Endometrial microvascular endothelial cells (primary cell): Measurements from ENCODE around the gene SLC25A22. TPM values are rescaled to one million over a fixed set of nuclear protein-coding genes. Genes with fewer than 3 reads are reported as not detected.

Source experiments
- in situ Hi-C: cut with HindIII; loops from 2 replicates; pipeline ENCODE4 v1.10.0; 2017; ENCODE audit warnings: low sequenced_read_pairs, low pct_unique_long_range_greater_than_20kb; ENCODE audit errors: inconsistent ontology term
- total RNA-seq: library from RNA; depleted of rRNA; stranded (reverse); fragments of >200 nt; gene quantifications from one replicate; pipeline ENCODE4 v1.2.3, GENCODE V29; 2015; ENCODE audit errors: inconsistent ontology term

The SLC25A22 gene
- total RNA-seq, 1 donor from 2014 or later, result 44.4 TPM

DNA sequence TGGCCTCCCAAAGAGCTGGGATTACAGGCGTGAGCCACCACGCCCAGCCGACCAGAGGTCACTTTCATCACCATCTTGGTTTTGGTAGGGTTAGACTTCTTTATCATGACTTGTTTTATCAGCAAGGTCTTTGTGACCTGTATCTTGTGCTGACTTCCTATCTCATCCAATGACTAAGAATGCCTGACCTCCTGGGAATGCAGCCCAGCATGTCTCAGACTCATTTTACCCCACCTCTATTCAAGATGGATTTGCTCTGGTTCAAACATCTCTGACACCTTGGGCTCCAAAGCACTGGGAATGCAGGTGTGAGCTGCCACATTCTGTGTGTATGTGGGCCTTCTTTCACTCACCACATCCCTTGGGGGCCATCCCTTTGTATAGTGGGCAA lies 55.9 kb downstream of the SLC25A22 start:
- in situ Hi-C loops, result no loop called here

Other genes starting within 250 kb of the SLC25A22 start
- gene LMNTD2, start 237.5 kb downstream of the SLC25A22 start, total RNA-seq, result 0.65 TPM
- gene RASSF7, start 237.3 kb downstream of the SLC25A22 start, total RNA-seq, result 34.7 TPM
- gene PHRF1, start 221.8 kb downstream of the SLC25A22 start, total RNA-seq, result 15.8 TPM
- gene IRF7, start 182.3 kb downstream of the SLC25A22 start, total RNA-seq, result 31.4 TPM
- not detected for gene CDHR5, start 173.3 kb downstream of the SLC25A22 start, total RNA-seq
- gene SCT, start 171.1 kb downstream of the SLC25A22 start, total RNA-seq, result not detected
- gene DRD4, start 161.0 kb downstream of the SLC25A22 start, total RNA-seq, result not detected
- gene DEAF1, start 103.1 kb downstream of the SLC25A22 start, total RNA-seq, result 28.2 TPM
- gene TMEM80, start 102.5 kb downstream of the SLC25A22 start, total RNA-seq, result 29.5 TPM
- 0.56 TPM for gene EPS8L2, start 92.0 kb downstream of the SLC25A22 start, total RNA-seq
- 293 TPM for gene TALDO1, start 50.8 kb downstream of the SLC25A22 start, total RNA-seq
- 36.2 TPM for gene GATD1, start 20.8 kb downstream of the SLC25A22 start, total RNA-seq
- gene CEND1, start 8.2 kb downstream of the SLC25A22 start, total RNA-seq, result 0.46 TPM
- 19.9 TPM for gene PIDD1, start 7.0 kb upstream of the SLC25A22 start, total RNA-seq
- gene RPLP2, start 11.7 kb upstream of the SLC25A22 start, total RNA-seq, result 402 TPM
- gene PNPLA2, start 20.6 kb upstream of the SLC25A22 start, total RNA-seq, result 11.1 TPM
- gene CRACR2B, start 29.6 kb upstream of the SLC25A22 start, total RNA-seq, result 6.6 TPM
- gene CD151, start 34.7 kb upstream of the SLC25A22 start, total RNA-seq, result 706 TPM
- 315 TPM for gene POLR2L, start 44.2 kb upstream of the SLC25A22 start, total RNA-seq
- 220 TPM for gene TSPAN4, start 44.6 kb upstream of the SLC25A22 start, total RNA-seq
- 156 TPM for gene CHID1, start 112.5 kb upstream of the SLC25A22 start, total RNA-seq
- 66.6 TPM for gene AP2A2, start 127.6 kb upstream of the SLC25A22 start, total RNA-seq
- gene MUC6, start 238.4 kb upstream of the SLC25A22 start, total RNA-seq, result not detected